Fibroblast of skin of abdomen (primary cell): ENCODE data around the gene NDUFS6.

Experiments
- DNase-seq: peaks from one replicate; pipeline ENCODE4 v3.0.0-alpha.2; 2013

The NDUFS6 gene

GRCh38 chr5:1856596-1857255 is 55.5 kb downstream of the NDUFS6 start:
- DNase-seq = no peak

DNA sequence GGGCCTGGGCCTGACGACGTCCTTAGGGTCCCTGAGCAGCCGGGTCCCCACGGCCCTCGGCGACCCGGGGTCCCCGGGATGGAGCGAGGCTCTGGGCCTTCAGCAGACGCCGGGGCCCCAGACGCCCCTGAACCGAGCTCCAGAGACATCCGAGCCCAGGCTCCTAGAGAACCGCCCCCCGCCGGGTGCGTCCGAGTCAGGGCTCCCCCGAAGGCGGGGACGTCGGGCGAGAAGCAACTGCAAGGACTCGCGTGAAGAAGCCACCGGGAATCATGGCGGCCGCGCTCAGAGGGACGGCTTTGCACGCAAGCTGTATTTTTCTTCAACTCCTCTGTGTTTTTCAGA is 56.0 kb downstream of the NDUFS6 start:
- no peak for DNase-seq

GRCh38 chr5:1858436-1858835 is 57.2 kb downstream of the NDUFS6 start:
- DNase-seq = no peak

- no peak for DNase-seq
Observed at GRCh38 chr5:1859099-1859498, 57.9 kb downstream of the NDUFS6 start.

- DNase-seq = no peak
Observed at GRCh38 chr5:1860021-1860610, 58.9 kb downstream of the NDUFS6 start.

- no peak for DNase-seq
Observed at GRCh38 chr5:1860949-1861348, 59.7 kb downstream of the NDUFS6 start.

- DNase-seq = no peak
Observed at GRCh38 chr5:1864896-1865440, 63.8 kb downstream of the NDUFS6 start.

DNA sequence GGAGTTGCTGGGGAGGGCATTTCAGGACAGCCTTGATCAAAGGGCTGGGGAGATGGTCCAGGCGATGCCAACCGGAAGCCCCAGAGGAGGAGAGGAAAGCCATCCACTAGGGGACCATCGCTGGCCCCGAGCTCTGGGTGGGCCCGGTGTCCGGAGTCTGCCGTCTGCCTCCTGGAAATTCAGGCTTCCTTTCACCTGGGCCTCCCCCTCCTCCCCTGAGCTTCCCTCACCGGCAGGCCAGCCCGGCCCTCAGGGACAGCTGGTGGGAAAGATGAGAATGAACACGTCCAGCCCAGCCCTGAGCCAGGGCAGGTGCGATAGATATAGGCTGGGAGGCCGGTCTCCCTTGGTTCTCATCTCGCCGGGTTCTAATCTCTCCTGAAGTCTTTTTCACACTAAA is 64.3 kb downstream of the NDUFS6 start:
- DNase-seq = no peak
